Cardiac muscle cell (in vitro differentiated cells and primary cell): ENCODE results near the gene PNCK. TPM values are rescaled to one million over a fixed set of nuclear protein-coding genes. Genes with fewer than 3 reads are reported as not detected.

Experiments used
- DNase-seq, 2 donors: peaks; one replicate each; pipeline versions ENCODE4 v3.0.0 to v3.0.0-alpha.2; 2010 to 2017; ENCODE audit warnings: low read depth in 1 of 2, low spot score in 1 of 2
- H3K27ac ChIP-seq: fragments of 200-600 bp; sonication (generic); 2 replicates; pipeline ENCODE4 v1.5.1; 2016
- H3K27me3 ChIP-seq: fragments of 200-600 bp; sonication (generic); 2 replicates; pipeline ENCODE4 v1.6.0; 2016; ENCODE audit warnings: control low read depth
- H3K36me3 ChIP-seq: fragments of 200-600 bp; sonication (generic); 2 replicates; pipeline ENCODE4 v1.5.1; 2016; ENCODE audit warnings: control low read depth
- H3K4me1 ChIP-seq: fragments of 200-600 bp; sonication (generic); 2 replicates; pipeline ENCODE4 v1.8.1; 2017; ENCODE audit warnings: low read depth, mild to moderate bottlenecking, mixed run types
- H3K4me3 ChIP-seq: fragments of 200-600 bp; sonication (generic); 2 replicates; pipeline ENCODE4 v1.5.1; 2016; ENCODE audit warnings: mild to moderate bottlenecking
- H3K9me3 ChIP-seq: fragments of 200-600 bp; sonication (generic); 2 replicates; pipeline ENCODE4 v1.5.1; 2017; ENCODE audit warnings: low read depth, mild to moderate bottlenecking, control low read depth
- polyA plus RNA-seq: library from polyadenylated mRNA; unstranded; fragments of >200 nt; fragmentation: Nextera tagmentation; extraction: Ambion mirVana; gene quantifications from 2 replicates; pipeline ENCODE4 v1.2.1, GENCODE V29; 2016
- total RNA-seq: library from RNA; depleted of rRNA; stranded (reverse); fragments of >200 nt; gene quantifications from 2 replicates; pipeline ENCODE4 v1.2.3, GENCODE V29; 2016
- TF ChIP-seq, protein P1 (sequence below): IDR thresholded peaks from 2 replicates; pipeline ENCODE4 v1.5.1; 2012; ENCODE audit warnings: low read depth, mild to moderate bottlenecking, low read length

Gene PNCK
- total and polyA plus RNA-seq, 2 experiments from 2014 or later, result 14.5 to 23.5 TPM

DNA sequence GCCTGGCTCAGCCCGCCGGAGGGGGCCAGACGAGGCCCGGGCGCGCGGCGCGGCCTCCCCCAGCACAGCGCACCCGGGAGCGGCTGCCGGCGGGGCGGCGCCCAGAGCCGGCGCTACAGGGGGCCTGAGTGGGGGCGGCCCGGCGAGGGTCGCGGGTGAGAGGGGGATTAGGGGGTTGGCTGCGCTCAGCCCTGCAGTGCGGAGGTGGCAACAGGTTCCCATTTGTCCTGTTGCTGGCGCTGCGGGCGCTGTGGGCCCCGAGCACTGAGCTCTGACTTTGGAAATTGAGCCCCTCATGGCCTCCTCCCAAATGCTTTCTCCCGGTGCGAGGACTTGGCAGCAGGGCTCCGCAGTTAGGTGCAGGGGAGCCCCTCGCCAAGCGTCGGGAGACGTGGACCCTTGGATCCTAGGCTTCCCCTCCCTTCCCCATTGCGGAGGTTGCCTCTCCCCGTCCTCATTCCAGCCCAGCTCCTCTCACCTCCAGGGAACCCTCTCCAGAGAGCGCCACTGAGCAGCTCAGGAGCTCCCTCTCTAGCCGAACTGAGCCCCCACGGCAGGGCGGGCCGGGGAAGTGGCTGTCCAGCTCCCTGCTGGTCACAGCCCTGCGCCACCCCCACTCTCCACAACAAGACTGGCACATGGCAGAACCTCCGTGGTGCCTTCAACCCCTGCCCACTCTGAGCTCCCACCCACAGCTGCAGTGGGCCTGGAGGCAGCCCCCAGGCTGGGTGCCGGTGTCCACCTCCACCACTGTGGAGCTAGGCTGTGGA is 29.1 kb downstream of the PNCK start:
- no peaks in the 10 kb centered on the region for H3K9me3 ChIP-seq
- peaks cover 65% of the 10 kb centered on the region for H3K27me3 ChIP-seq
- DNase-seq, result peak in 1 of 2 donors; percentile 46
- H3K27ac ChIP-seq, result no peak overlapping the region
- H3K4me1 ChIP-seq, result no peaks in the 10 kb centered on the region
- TF ChIP-seq, protein P1, sequence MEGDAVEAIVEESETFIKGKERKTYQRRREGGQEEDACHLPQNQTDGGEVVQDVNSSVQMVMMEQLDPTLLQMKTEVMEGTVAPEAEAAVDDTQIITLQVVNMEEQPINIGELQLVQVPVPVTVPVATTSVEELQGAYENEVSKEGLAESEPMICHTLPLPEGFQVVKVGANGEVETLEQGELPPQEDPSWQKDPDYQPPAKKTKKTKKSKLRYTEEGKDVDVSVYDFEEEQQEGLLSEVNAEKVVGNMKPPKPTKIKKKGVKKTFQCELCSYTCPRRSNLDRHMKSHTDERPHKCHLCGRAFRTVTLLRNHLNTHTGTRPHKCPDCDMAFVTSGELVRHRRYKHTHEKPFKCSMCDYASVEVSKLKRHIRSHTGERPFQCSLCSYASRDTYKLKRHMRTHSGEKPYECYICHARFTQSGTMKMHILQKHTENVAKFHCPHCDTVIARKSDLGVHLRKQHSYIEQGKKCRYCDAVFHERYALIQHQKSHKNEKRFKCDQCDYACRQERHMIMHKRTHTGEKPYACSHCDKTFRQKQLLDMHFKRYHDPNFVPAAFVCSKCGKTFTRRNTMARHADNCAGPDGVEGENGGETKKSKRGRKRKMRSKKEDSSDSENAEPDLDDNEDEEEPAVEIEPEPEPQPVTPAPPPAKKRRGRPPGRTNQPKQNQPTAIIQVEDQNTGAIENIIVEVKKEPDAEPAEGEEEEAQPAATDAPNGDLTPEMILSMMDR, result no peak
- no peaks in the 10 kb centered on the region for H3K36me3 ChIP-seq
- peak overlapping the region; percentile 18 for H3K4me3 ChIP-seq

GRCh38 chrX:153643431-153644351 is 29.9 kb downstream of the PNCK start:
- no peaks in the 10 kb centered on the region for H3K9me3 ChIP-seq
- H3K4me3 ChIP-seq, result no peak overlapping the region
- no peaks in the 10 kb centered on the region for H3K36me3 ChIP-seq
- no peaks in the 10 kb centered on the region for H3K4me1 ChIP-seq
- H3K27me3 ChIP-seq, result peaks cover 63% of the 10 kb centered on the region
- TF ChIP-seq, protein P1, result no peak
- DNase-seq, result peak in 1 of 2 donors; percentile 51
- H3K27ac ChIP-seq, result no peak overlapping the region

GRCh38 chrX:153642655-153643430 is 30.8 kb downstream of the PNCK start:
- DNase-seq, result no peak
- H3K36me3 ChIP-seq, result no peaks in the 10 kb centered on the region
- no peaks in the 10 kb centered on the region for H3K9me3 ChIP-seq
- TF ChIP-seq, protein P1, result no peak
- H3K27me3 ChIP-seq, result peaks cover 55% of the 10 kb centered on the region
- peak overlapping the region; percentile 20 for H3K4me3 ChIP-seq
- no peaks in the 10 kb centered on the region for H3K4me1 ChIP-seq
- H3K27ac ChIP-seq, result no peak overlapping the region

DNA sequence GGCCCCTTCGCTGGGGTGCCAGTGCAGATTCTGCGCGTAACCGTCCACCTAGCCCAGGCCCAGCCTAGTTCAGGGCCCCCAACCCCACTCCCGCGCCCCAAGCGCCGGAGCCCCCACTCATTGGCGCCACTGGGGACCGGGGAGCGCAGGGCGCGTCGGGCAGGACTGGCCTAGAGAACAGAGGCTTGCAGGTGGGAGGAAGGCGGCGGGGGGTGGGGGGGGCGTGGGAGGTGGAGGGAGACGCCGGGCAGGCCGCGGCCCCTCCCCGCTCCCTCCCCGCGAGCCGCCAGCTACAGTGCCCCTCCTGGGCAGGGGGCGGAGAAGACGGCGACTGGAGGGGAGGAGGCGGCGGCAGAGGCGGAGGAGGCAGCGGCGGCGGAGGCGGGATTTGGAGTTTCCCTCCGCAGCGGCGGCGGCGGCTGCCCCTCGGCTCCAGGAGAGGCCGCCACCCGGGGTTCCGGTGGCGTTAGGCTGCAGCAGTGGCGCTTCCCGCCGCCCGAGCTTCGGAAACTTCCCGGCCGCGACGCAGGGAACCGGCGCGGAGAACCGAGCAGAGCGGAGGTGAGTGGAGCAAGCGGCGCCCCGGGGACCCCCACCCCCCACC is 31.5 kb downstream of the PNCK start:
- Histone ChIP-seq H3K27ac (no peak overlapping the region), H3K9me3 (no peaks in the 10 kb centered on the region), H3K36me3 (no peaks in the 10 kb centered on the region), H3K27me3 (peaks cover 48% of the 10 kb centered on the region), H3K4me3 (peak overlapping the region; percentile 20), H3K4me1 (no peaks in the 10 kb centered on the region)
- DNase-seq, result peak in 1 of 2 donors; percentile 47
- TF ChIP-seq, protein P1, result no peak

- peaks cover 43% of the 10 kb centered on the region for H3K27me3 ChIP-seq
- no peaks in the 10 kb centered on the region for H3K36me3 ChIP-seq
- TF ChIP-seq, protein P1, result no peak
- H3K4me3 ChIP-seq, result no peak overlapping the region
- H3K4me1 ChIP-seq, result no peaks in the 10 kb centered on the region
- no peak overlapping the region for H3K27ac ChIP-seq
- H3K9me3 ChIP-seq, result no peaks in the 10 kb centered on the region
- no peak for DNase-seq
These were observed 32.0 kb downstream of the PNCK start for GRCh38 chrX:153641627-153642026.
